HepG2 (cell line): ENCODE measurements around the gene POSTN. TPM values are rescaled to one million over a fixed set of nuclear protein-coding genes. Genes with fewer than 3 reads are reported as not detected.

Source experiments
- ATAC-seq: fragments of 200-7000 bp; cut with Tn5 transposase; 3 replicates; pipeline ENCODE4 v1.9.1; 2020; ENCODE audit warnings: mild to moderate bottlenecking, moderate library complexity
- Bru-seq: library from RNA; stranded (reverse); fragments of 400-500 nt; gene quantifications from one replicate; lab custom pipeline; 2021; lab: Mats Ljungman, UMichigan
- BruChase-seq, 2 experiments: library from RNA; stranded (reverse); fragments of 400-500 nt; gene quantifications; one replicate each; lab custom pipeline; 2021; lab: Mats Ljungman, UMichigan
- BruUV-seq: library from RNA; stranded (reverse); fragments of 400-500 nt; replicated peaks from 2 replicates; lab custom pipeline; 2021; lab: Mats Ljungman, UMichigan
- CTCF ChIA-PET: fragments of 300-600 bp; formaldehyde crosslinking; extraction: SDS; loops from one replicate; lab custom pipeline; 2021; ENCODE audit warnings: low total read pairs, inconsistent platforms, low intra/inter-chr PET ratio; lab: Yijun Ruan, JAX
- POLR2A ChIA-PET: fragments of 350-600 bp; sonication (Branson Sonifier 250); formaldehyde crosslinking; loops from one replicate; lab custom pipeline; 2020; ENCODE audit warnings: antibody characterized with exemption, inconsistent platforms; lab: Yijun Ruan, JAX
- DNase-seq: peaks from one replicate; pipeline ENCODE4 v3.0.0-alpha.2; 2015; ENCODE audit warnings: low spot score
- FAIRE-seq: peaks from 3 replicates; lab custom pipeline; 2011; peaks lifted over from hg19 to GRCh38; lab: Jason Lieb, UNC
- H2AFZ ChIP-seq: one replicate; pipeline ENCODE4 v1.6.1; 2011; ENCODE audit warnings: low read length, inconsistent platforms
- H3K27ac ChIP-seq: fragments of 300-600 bp; 3 replicates; pipeline ENCODE4 v1.8.0; 2011; ENCODE audit warnings: mixed run types, mild to moderate bottlenecking, mixed read lengths, low read length, inconsistent platforms; ENCODE audit not compliant: insufficient read depth; ENCODE audit errors: extremely low read length
- H3K27me3 ChIP-seq, 2 experiments: fragments of 200-600 bp in 1 of 2; 2 replicates in 1 of 2; 3 replicates in 1 of 2; pipeline versions ENCODE4 v1.6.0 to v1.8.0; 2011; ENCODE audit warnings: low read length in 2 of 2, mild to moderate bottlenecking in 2 of 2, moderate library complexity in 2 of 2, inconsistent platforms in 1 of 2; ENCODE audit not compliant: insufficient read depth in 2 of 2, control insufficient read depth in 1 of 2
- H3K36me3 ChIP-seq, 2 experiments: fragments of 200-600 bp in 1 of 2; replicated peaks in 1 of 2; 2 replicates in 1 of 2; 3 replicates in 1 of 2; pipeline versions ENCODE4 v1.5.1 to v1.8.0; 2011; ENCODE audit warnings: low read length in 2 of 2, inconsistent platforms in 1 of 2; ENCODE audit not compliant: insufficient read depth in 2 of 2, control insufficient read depth in 1 of 2
- H3K4me1 ChIP-seq: 2 replicates; pipeline ENCODE4 v1.5.1; 2012; ENCODE audit warnings: low read length, inconsistent platforms; ENCODE audit not compliant: insufficient read depth
- H3K4me2 ChIP-seq: 2 replicates; pipeline ENCODE4 v1.6.0; 2011; ENCODE audit warnings: low read depth, low read length, inconsistent platforms
- H3K4me3 ChIP-seq, 3 experiments: fragments of 200-600 bp in 1 of 3; sonication (generic), shearing (Covaris generic) in 1 of 3; replicated peaks in 1 of 3; 2 replicates each; pipeline ENCODE4 v1.5.1; 2011 to 2016; ENCODE audit warnings: low read length in 3 of 3, inconsistent platforms in 2 of 3, low read depth in 2 of 3, mild to moderate bottlenecking in 2 of 3, control low read depth in 1 of 3, mixed read lengths in 1 of 3; ENCODE audit not compliant: insufficient read depth in 1 of 3
- H3K79me2 ChIP-seq: one replicate; pipeline ENCODE4 v1.6.1; 2011; ENCODE audit warnings: low read length, inconsistent platforms; ENCODE audit not compliant: insufficient read depth
- H3K9ac ChIP-seq: 2 replicates; pipeline ENCODE4 v1.6.0; 2011; ENCODE audit warnings: mild to moderate bottlenecking, low read depth, low read length, inconsistent platforms; ENCODE audit not compliant: insufficient read depth
- H3K9me3 ChIP-seq: 2 replicates; pipeline ENCODE4 v1.5.1; 2012; ENCODE audit warnings: mild to moderate bottlenecking, low read length
- H4K20me1 ChIP-seq: 2 replicates; pipeline ENCODE4 v1.6.0; 2011; ENCODE audit warnings: inconsistent platforms, mild to moderate bottlenecking, low read length, moderate library complexity; ENCODE audit not compliant: insufficient read depth
- BRD4 ChIP-seq: sonication (generic); formaldehyde crosslinking; IDR thresholded peaks from 2 replicates; pipeline ENCODE4 v1.4.0; 2020; ENCODE audit warnings: missing genetic modification reagents
- ELF4 ChIP-seq: sonication (generic); formaldehyde crosslinking; IDR thresholded peaks from 2 replicates; pipeline ENCODE4 v1.5.0; 2020; ENCODE audit warnings: missing genetic modification reagents, mild to moderate bottlenecking, moderate library complexity, borderline replicate concordance
- ETV5 ChIP-seq: IDR thresholded peaks from 2 replicates; pipeline ENCODE4 v1.6.1; 2018; ENCODE audit warnings: missing biosample characterization, missing genetic modification reagents, inconsistent platforms, borderline replicate concordance
- GTF2F1 ChIP-seq: fragments of 150-350 bp; IDR thresholded peaks from 2 replicates; pipeline ENCODE4 v1.6.1; 2014; ENCODE audit warnings: low read length
- HMGA1 ChIP-seq: sonication (generic); formaldehyde crosslinking; conservative IDR thresholded peaks from 2 replicates; pipeline ENCODE4 v1.4.0; 2020; ENCODE audit warnings: missing genetic modification reagents
- SMARCE1 ChIP-seq: fragments of 450-650 bp; IDR thresholded peaks from 2 replicates; pipeline ENCODE4 v1.6.1; 2017; ENCODE audit warnings: borderline replicate concordance
- ZNF468 ChIP-seq: sonication (generic); formaldehyde crosslinking; IDR thresholded peaks from 2 replicates; pipeline ENCODE4 v1.8.0; 2022; ENCODE audit warnings: mild to moderate bottlenecking, moderate library complexity, missing genetic modification reagents
- WGBS: methylation state at CpG from one replicate; pipeline ENCODE4 v1.1.6; 2017; ENCODE audit warnings: low lambda C conversion rate; 5-methylcytosine and 5-hydroxymethylcytosine counted together
- in situ Hi-C: cut with HindIII; loops from 2 replicates; pipeline ENCODE4 v1.10.0; 2017; ENCODE audit warnings: low pct_unique_long_range_greater_than_20kb; ENCODE audit not compliant: extremely low pct_ligation_motif_present
- intact Hi-C: fragments of 100-400 bp; cut with micrococcal nuclease; formaldehyde crosslinking; loops from one replicate; pipeline ENCODE4 v1.10.0; 2022; ENCODE audit not compliant: unreplicated experiment
- long read RNA-seq, 2 experiments: library from RNA in 1 of 2; library from polyadenylated mRNA in 1 of 2; stranded (forward) in 1 of 2; unstranded in 1 of 2; transcript quantifications; one replicate each; pipeline ENCODE4 v2.0.0, GENCODE V29; 2019 to 2022
- polyA minus RNA-seq, 3 experiments: library from RNA; depleted of rRNA, polyadenylated mRNA; stranded (reverse); fragments of >200 nt; gene quantifications; 2 replicates each; pipeline ENCODE4 v1.2.3, GENCODE V29; 2011; ENCODE audit warnings: low replicate concordance in 1 of 3
- polyA plus RNA-seq, 8 experiments: library from polyadenylated mRNA; depleted of rRNA in 3 of 8; stranded (reverse) in 7 of 8; unstranded in 1 of 8; fragments of >200 nt; fragmentation: Illumina TruSeq in 4 of 8; extraction: Trizol in 4 of 8; gene quantifications; 2 replicates each; pipeline versions ENCODE4 v1.2.1 to v1.2.3, GENCODE V29; 2011 to 2016; ENCODE audit warnings: low read depth in 4 of 8, missing spikeins in 1 of 8, mixed read lengths in 1 of 8; ENCODE audit not compliant: insufficient read depth in 1 of 8
- total RNA-seq, 5 experiments: library from RNA; depleted of rRNA; stranded (reverse); fragments of >200 nt; fragmentation: Illumina TruSeq; extraction: Trizol; gene quantifications; 2 replicates each; pipeline ENCODE4 v1.2.3, GENCODE V29; 2016; ENCODE audit warnings: low read depth in 1 of 5
- TF ChIP-seq, protein P1 (sequence below): IDR thresholded peaks from 2 replicates; pipeline ENCODE4 v1.6.1; 2016; ENCODE audit warnings: mild to moderate bottlenecking, missing biosample characterization, missing genetic modification reagents

The POSTN gene, protein sequence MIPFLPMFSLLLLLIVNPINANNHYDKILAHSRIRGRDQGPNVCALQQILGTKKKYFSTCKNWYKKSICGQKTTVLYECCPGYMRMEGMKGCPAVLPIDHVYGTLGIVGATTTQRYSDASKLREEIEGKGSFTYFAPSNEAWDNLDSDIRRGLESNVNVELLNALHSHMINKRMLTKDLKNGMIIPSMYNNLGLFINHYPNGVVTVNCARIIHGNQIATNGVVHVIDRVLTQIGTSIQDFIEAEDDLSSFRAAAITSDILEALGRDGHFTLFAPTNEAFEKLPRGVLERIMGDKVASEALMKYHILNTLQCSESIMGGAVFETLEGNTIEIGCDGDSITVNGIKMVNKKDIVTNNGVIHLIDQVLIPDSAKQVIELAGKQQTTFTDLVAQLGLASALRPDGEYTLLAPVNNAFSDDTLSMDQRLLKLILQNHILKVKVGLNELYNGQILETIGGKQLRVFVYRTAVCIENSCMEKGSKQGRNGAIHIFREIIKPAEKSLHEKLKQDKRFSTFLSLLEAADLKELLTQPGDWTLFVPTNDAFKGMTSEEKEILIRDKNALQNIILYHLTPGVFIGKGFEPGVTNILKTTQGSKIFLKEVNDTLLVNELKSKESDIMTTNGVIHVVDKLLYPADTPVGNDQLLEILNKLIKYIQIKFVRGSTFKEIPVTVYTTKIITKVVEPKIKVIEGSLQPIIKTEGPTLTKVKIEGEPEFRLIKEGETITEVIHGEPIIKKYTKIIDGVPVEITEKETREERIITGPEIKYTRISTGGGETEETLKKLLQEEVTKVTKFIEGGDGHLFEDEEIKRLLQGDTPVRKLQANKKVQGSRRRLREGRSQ
- total RNA-seq (2016; rRNA removed; fragmentation: Illumina TruSeq; extraction: Trizol) (not detected in 2 replicates), polyA plus RNA-seq (2011; rRNA removed) (not detected in 2 replicates), polyA minus RNA-seq (2011; rRNA and poly(A)+ RNA removed; ENCODE audit: low replicate concordance) (0.14 TPM in 1 of 2 replicates, not detected in the other), Bru-seq, nascent RNA (not detected), BruChase-seq, experiment 1, labeled RNA remaining after a 6-hour chase (not detected), BruChase-seq, experiment 2, labeled RNA remaining after a 2-hour chase (not detected)
- total RNA-seq (2016; cell fraction: cytosol; rRNA removed; fragmentation: Illumina TruSeq; extraction: Trizol; ENCODE audit: low read depth): not detected in 2 replicates
- not detected in 2 replicates for total RNA-seq (2016; cell fraction: insoluble cytoplasmic fraction; rRNA removed; fragmentation: Illumina TruSeq; extraction: Trizol)
- total RNA-seq (2016; cell fraction: membrane; rRNA removed; fragmentation: Illumina TruSeq; extraction: Trizol): not detected in 2 replicates
- total RNA-seq (2016; cell fraction: nucleus; rRNA removed; fragmentation: Illumina TruSeq; extraction: Trizol): not detected in 2 replicates
- polyA plus RNA-seq (2011; cell fraction: cytosol; rRNA removed): not detected in 2 replicates
- polyA plus RNA-seq (2011; cell fraction: nucleus; rRNA removed): not detected in 2 replicates
- polyA plus RNA-seq (2012): not detected in 2 replicates
- polyA plus RNA-seq (2016; cell fraction: cytosol; fragmentation: Illumina TruSeq; extraction: Trizol; ENCODE audit: low read depth): not detected in 2 replicates
- not detected in 2 replicates for polyA plus RNA-seq (2016; cell fraction: insoluble cytoplasmic fraction; fragmentation: Illumina TruSeq; extraction: Trizol; ENCODE audit: low read depth)
- polyA plus RNA-seq (2016; cell fraction: membrane; fragmentation: Illumina TruSeq; extraction: Trizol; ENCODE audit: low read depth): not detected in 2 replicates
- not detected in 2 replicates for polyA plus RNA-seq (2016; cell fraction: nucleus; fragmentation: Illumina TruSeq; extraction: Trizol; ENCODE audit: insufficient read depth, low read depth)
- polyA minus RNA-seq (2011; cell fraction: cytosol; rRNA and poly(A)+ RNA removed): not detected in 2 replicates
- not detected in 2 replicates for polyA minus RNA-seq (2011; cell fraction: nucleus; rRNA and poly(A)+ RNA removed)
- long read RNA-seq, experiment 1: 0 reads
- long read RNA-seq, experiment 2: 0 reads

DNA sequence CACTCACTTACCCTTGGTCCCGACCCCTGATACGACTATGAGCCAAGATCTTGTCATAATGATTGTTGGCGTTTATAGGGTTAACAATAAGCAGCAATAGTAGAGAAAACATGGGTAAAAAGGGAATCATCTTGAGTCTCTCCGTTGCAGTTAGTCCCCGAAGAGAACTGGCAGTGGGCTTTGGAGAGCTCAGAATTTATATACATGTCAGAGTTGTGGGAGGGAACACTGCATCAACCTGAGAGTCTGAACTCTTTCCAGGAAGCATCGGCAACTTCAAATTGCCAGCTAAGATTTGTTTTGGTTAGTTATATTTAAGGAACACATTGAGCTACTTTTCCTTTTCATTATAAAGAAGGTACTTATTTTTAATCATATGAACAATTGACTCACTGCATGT is at the start of gene POSTN:
Gene POSTN (minus strand): TSS at position 172 of the 400 bp plus-strand sequence. CDS start 42 bp downstream, at position 130.
- H3K36me3 ChIP-seq: no peaks in the 10 kb centered on the region
- DNase-seq: no peak
- WGBS: 1% methylated on average over 6 of the region's 6 CpGs
- H3K9ac ChIP-seq: no peak within 1 kb of the TSS
- no peak for ATAC-seq
- H3K4me3 ChIP-seq: no peak within 1 kb of the TSS
- ChIA-PET CTCF (no interaction called here), POLR2A (no interaction called here)
- FAIRE-seq: no peak
- H3K4me1 ChIP-seq: no peaks in the 10 kb centered on the region
- no peaks in the 10 kb centered on the region for H3K27me3 ChIP-seq
- H3K27ac ChIP-seq: no peak within 1 kb of the TSS
- no peaks in the 10 kb centered on the region for H4K20me1 ChIP-seq
- H3K79me2 ChIP-seq: no peaks in the 10 kb centered on the region
- BruUV-seq: no TSS peak
- H3K9me3 ChIP-seq: no peaks in the 10 kb centered on the region
- no peak within 1 kb of the TSS for H2AFZ ChIP-seq
- TF ChIP-seq, protein P1, sequence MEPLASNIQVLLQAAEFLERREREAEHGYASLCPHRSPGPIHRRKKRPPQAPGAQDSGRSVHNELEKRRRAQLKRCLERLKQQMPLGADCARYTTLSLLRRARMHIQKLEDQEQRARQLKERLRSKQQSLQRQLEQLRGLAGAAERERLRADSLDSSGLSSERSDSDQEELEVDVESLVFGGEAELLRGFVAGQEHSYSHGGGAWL (CRISPR knock-in tag): no peak
- TF ChIP-seq GTF2F1 (no peak), HMGA1 (CRISPR knock-in tag) (no peak), ZNF468 (no peak), BRD4 (CRISPR knock-in tag) (no peak), SMARCE1 (no peak), ELF4 (no peak), ETV5 (CRISPR knock-in tag) (no peak)
- in situ Hi-C loops: no loop called here
- H3K4me2 ChIP-seq: no peak within 1 kb of the TSS
- intact Hi-C loops: no loop called here
